Stimulated activated naive CD8-positive, alpha-beta T cell treated with anti-CD3 and anti-CD28 coated beads, Interleukin-15, Interleukin-2, amounts not matched to agents 100 U/mL and 50 U/mL, for 24 hours (primary cell): ENCODE results near the gene MAG.
A peak's percentile ranks its signal among the peaks of the same experiment; 100 is the strongest.

Source experiments
- ATAC-seq: fragments of 150-1000 bp; cut with Tn5 transposase; one replicate; pipeline ENCODE4 v1.10.0; 2021
- DNase-seq: peaks from one replicate; pipeline ENCODE4 v3.0.0; 2021

MAG gene

DNA sequence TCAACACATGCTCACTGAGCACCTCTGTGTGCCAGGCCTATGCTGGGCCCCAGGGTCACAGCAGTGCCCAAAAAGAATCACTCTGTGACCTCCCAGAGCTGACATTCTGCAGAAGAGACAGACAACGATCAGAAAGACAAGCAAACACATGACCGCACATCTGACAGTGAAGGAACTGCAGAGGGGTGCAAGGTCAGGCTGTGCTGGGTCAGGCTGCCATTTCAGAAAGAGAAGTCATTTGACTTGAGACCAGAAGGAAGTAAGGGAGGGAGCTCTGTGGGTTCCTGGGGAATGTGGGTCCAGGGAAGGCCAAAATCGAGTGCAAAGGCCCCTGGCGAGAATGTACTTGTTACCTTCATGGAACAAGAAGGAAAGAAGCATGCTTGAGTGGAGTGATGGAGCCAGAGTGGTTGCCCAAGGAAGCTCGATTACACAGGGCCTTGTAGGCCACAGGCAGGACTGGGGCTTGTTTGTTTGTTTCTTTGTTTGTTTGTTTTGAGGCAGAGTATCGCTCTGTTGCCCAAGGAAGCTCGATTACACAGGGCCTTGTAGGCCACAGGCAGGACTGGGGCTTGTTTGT lies 25.6 kb downstream of the MAG start:
- DNase-seq: no peak
- ATAC-seq: no peak

DNA sequence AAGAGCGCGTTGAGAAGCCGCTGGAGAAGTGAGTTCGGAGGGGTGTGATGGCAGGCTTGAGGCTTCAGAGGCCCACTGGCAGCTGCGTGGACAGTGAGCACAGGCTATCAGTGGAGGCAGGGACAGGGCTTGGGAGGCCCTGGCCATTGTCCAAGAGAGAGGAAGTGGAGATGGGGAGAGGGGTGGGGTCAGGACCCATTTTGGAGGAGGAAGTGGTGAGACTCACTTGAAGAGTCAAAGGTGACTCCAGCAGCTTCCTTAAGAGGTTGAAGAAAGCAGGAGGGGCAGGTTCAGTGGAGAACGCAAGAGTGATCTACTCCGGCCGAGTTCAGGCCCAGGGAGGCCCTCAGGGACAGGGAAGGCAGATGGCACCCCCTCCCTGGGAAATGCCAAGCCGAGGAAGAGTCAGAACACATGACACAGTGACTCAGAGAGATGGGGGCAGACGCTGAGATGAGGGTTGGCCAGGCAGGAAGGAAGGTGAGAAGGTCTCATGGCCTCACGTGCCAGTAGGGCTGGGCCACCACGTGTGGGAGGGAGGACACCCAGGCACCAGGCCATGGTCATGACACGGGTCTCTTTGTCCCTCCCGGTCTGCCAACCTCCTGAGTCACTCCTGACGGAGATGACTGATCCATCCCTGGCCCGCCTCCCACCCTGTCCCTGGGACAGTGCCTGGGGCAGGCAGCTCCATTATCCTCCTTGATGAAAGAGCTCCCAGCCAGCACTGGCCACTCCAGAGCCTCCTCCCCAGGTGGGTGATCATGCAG lies 26.9 kb downstream of the MAG start:
- DNase-seq (peak; percentile 33), ATAC-seq (peak; percentile 61)

DNA sequence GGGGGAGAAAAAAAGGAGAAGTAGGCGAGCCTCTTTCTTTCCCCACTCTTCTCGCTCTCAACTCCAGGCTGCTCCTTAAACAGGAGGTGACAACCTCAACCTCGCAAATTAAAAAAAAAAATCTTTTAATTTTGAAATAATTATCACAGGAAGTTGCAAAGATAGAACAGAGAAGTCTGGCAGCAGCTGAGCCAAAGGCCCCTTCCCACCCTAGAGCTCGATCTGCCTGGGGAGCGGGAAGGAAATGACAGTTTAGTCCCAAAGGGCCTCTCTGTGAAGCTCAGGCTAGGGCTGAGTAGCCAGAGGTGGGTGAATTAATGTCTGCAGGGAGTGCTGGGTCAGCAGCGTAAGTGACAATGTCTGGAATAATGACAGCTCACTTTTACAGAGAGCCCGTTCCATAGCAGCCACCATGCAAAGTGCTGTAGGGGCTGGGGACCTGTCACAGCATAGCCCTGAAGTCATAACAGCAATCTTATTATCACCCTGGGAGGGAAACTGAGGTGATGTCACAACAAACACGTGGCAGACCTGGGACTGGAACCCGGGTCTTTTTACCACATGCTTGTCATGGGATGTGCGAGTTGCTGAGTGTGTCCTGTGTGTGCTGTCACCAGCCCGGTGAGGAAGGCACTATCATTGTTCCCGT lies 28.2 kb downstream of the MAG start:
- ATAC-seq (peak; percentile 24), DNase-seq (no peak)

DNA sequence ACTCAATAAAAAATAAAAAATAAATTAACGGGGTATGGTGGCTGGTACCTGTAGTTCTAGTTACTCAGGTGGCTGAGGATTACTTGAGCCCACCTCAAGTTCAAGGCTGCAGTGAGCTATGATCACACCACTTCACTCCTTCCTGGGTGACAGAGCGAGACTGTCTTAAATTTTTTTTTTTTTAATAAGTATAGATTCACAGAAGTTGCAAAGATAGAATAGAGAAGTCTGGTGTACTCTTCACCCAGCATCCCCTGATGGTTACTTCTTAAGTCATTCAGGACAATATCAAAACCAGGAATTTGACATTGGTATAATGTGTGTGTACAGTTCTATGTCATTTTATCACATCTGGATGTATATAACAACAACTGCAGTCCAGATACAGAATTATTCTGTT lies 29.3 kb downstream of the MAG start:
- no peak for ATAC-seq
- no peak for DNase-seq

DNA sequence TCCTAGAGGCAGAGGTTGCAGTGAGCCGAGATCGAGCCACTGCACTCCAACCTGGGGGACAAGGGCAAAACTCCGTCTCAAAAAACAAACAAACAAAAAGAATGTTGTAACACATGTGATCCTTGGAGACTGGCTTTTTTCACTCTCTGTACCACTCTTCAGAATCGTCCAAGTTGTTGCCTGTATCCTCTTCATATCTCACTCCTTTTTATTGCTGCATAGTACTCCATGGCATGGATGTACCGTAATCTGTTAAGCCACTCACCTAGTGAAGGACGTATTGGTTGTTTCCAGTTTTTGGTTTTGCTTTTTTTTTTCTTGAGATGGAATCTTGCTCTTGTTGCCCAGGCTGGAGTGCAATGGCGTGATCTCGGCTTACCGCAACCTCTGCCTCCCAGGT lies 30.1 kb downstream of the MAG start:
- no peak for ATAC-seq
- DNase-seq: no peak

DNA sequence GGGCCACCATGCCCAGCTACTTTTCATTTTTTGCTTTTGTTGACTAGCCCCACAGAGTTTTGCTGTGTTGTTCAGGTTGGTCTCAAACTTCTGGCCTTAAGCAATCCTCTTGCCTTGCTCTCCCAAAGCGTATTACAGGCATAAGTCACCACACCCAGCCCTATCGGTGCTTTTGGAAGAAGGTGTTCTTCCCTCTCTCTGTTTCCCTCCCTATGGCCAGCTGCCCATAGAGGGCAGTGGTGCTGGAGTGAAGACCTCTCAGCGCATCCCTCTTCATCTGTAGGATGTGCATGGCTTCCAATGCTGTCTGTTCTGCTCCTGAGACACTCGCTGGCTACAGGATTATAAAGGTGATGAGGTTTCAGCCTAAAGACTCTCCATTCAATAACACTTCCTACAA lies 35.7 kb downstream of the MAG start:
- DNase-seq (no peak), ATAC-seq (no peak)

DNA sequence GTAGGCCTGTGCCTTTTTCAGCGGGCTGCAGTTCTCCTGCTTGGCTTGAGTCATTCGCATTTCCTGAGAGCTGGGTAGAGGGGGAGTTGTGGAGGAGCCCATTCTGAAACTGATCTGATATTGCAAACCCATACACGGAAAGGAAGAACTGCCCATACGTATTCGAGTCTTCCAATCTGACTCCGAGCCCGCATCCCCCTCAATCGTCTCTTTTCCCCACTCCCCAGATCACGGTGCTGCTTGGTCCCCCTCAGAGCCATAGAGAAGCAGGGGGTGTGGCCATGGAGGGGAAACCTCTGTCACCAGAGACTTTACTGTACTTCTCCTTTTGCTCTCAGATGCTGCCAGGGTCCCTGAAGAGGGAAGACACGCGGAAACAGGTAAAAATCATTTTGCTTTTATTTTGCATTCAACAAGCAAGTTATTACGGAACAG lies 36.9 kb downstream of the MAG start, which contains the start of gene CD22:
TSS of gene CD22 (plus strand) at position 337 of the 435 bp plus-strand sequence. CDS start 2,854 bp downstream, outside the sequence.
- peak; percentile 49 for ATAC-seq

DNA sequence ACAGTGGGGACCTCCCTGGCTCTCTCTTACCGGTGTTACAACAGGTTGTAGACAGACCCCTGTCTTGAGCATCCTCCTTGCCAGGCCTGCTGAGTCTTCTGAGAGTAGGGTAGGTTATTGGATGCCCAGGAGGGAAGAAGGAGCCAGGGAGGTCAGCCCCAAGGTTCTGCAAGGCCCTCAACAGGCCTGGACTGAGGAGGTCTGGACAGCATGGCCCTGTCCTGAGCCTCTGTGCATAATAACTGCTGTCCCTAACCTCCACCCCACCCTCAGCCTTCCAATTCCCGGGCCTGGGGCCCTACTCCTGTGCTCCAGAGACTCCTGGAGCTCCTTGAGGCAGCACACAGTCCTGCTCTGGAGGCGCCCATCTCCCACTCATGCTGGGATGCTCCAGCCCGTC lies 37.4 kb downstream of the MAG start:
- DNase-seq: no peak
- no peak for ATAC-seq

More for the DNA sequence above, 36.9 kb downstream of the MAG start, which contains the start of gene CD22:
- DNase-seq: no peak

DNA sequence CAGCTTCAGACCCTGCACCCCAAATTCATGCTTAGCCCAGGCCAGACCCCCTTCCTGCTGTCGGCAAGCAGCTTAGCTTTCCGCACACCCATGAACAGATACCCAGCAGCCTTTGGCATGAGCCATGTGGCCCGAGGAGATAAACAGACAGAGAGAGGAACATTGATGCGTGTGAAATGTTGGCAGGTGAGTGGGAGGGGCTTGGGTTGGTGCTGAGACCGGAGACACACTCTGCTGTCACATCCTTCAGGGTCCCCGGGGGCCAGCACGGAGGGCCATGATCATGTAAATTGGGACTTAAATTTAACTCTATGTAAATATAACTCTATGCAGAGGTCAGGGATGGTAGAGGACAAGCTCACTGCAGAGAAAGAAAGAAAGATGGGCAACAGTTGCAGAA lies 38.5 kb downstream of the MAG start:
- DNase-seq: no peak
- peak; percentile 13 for ATAC-seq

DNA sequence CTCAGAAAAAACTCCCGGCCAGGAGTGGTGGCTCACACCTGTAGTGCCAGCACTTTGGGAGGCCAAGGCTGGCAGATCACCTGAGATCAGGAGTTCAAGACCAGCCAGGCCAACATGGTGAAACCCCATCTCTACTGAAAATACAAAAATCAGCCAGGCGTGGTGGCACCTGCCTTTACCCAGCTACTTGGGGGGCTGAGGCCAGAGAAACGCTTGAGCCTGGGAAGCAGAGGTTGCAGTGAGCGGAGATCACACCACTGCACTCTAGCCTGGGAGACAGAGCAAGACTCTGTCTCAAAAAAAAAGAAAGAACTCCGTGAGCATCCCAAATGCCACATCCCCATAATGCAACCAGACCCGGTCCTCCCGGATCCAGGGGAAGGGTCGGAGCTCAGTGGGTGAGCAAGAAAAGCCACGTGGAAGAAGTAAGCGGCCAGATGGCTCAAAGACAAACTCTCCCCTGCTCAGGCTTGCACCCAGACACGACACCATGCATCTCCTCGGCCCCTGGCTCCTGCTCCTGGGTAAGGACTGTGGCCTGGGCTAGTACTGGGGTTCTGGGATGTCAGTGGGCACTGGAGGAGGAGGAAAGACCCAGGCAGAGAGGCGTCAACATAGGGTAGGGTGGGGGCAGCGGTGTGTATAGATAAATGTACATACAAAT lies 39.7 kb downstream of the MAG start:
- ATAC-seq: no peak

DNA sequence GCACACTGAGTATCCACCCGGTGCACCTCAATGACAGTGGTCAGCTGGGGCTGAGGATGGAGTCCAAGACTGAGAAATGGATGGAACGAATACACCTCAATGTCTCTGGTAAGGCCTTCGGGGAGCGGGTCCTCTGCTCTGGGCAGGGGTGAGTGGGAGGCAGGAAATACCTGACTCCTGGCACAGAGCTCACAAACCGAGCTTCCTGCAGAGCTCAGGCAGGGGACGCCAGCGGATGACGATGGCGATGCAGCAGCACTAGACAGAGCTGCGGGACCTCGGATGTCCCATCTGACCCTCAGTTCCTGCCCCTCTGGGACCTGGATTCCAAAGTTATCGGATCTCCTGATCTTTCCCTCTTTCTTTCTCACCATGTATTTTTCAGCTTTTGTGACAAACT lies 40.9 kb downstream of the MAG start:
- ATAC-seq (peak; percentile 70), DNase-seq (peak; percentile 53)

More for the DNA sequence above, 39.7 kb downstream of the MAG start:
- DNase-seq: no peak

DNA sequence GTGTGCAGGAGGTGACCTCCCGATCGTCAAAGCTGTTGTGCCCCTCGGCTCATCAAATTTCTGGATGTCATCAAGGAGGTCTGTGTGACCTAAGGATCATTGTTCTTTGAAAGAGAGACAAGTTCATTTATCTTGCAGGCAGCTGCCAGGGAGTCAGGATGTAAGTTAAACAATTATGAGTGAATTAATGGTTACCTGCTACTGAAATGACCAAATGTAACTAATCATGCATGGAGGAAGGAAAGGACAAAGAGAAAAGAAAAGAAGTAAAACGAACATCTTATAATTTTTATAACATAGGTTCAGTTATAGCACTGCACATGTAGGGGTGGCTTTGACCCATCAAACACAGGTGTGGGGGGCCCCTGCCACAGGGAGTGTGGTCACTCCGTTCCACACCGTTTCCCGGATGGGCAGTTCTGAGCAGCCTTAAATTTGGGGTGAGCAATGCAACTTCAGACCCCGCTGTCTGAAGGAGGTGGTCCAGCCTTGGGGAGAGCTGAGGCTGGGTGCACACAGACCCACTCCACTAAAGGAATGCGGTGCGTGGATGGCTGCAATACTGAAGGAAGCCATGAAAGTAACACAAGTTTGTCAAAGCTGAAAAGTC lies 42.3 kb downstream of the MAG start:
- DNase-seq: no peak

DNA sequence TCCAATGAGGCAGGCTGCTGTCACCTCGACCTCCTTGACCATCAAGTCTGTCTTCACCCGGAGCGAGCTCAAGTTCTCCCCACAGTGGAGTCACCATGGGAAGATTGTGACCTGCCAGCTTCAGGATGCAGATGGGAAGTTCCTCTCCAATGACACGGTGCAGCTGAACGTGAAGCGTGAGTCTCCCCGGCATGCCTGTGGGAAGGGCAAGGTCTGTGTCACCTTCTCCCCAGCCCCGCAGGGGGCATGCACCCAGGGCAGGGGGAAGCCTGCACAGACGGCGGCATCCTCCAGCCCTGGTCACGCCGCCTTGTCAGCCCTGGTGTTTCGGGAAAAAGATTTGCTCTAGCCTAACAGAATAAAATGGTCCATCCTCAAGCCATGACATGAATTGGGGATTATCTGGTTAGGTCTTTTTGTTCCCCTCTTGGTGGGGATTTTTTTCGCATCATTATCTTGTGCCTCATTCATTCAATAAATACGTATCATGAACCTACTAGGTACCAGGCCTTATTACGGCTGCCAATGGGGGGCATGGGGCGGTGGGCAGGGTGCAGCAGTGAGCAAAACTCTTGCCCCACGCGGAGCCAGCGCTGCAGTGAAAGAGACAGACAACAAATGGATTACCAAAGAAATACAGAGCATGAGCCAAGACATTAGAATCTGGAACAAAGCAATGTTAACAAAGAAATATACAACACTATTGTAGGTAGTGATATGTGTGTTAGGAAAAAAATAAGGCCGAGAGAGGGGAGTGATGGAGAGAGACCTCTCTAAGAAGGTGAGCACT lies 44.4 kb downstream of the MAG start:
- ATAC-seq: no peak
- no peak for DNase-seq

More for the DNA sequence above, 42.3 kb downstream of the MAG start:
- ATAC-seq: no peak

DNA sequence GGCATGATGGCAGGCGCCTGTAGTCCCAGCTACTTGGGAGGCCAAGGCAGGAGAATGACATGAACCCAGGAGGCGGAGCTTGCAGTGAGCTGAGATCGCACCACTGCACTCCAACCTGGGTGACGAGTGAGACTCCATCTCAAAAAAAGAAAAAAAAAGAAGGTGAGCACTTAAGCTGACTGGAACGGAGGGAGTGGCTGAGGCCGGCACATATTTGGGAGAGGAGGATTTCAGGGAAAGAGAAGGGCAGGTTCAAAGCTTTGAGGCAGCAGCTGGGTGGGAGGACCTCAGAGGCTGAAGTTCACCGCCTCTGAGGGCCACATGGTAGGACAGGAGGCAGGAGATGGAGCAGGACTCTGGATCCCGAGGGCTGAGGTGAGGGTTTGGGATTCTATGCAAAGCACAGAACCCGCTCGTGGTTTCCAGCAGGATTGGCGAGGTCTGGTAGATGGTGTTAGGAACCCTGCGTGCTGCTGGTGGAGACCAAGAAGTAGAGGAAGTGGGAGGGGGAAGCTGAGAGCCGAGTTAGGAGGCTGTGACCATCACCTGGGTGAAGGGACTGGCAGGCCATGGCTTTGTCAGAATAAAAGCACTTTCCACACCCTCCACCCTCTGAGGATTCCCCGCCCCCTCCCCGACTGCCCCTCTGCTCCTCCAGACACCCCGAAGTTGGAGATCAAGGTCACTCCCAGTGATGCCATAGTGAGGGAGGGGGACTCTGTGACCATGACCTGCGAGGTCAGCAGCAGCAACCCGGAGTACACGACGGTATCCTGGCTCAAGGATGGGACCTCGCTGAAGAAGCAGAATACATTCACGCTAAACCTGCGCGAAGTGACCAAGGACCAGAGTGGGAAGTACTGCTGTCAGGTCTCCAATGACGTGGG lies 45.4 kb downstream of the MAG start:
- ATAC-seq: no peak
- no peak for DNase-seq

DNA sequence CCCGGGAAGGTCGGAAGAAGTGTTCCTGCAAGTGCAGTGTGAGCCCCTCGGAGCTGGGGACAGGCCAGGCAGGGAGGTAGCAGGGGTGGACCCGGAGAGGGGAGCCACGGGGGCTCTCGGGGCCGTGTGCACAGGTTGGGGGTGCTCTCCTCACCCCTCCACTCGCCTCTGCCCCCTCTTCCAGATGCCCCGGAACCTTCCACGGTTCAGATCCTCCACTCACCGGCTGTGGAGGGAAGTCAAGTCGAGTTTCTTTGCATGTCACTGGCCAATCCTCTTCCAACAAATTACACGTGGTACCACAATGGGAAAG lies 46.0 kb downstream of the MAG start:
- DNase-seq (no peak), ATAC-seq (no peak)

DNA sequence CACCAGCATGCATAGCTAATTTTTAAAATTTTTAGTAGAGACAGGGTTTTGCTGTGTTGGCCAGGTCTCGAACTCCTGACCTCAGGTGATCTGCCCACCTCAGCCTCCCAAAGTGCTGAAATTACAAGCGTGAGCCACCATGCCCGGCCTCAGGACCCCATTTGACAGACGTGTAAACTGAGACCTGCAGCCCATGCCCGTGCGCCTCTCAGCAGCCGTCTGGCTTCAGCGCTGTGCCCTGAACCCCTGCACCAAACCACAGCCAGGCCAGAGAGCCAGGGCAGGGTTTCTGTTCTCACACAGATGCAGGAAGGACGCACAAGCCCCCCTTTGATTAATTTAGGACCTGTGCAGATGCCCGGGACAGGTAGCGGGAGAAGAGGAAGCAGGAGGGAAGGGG lies 48.5 kb downstream of the MAG start:
- DNase-seq (no peak), ATAC-seq (no peak)

DNA sequence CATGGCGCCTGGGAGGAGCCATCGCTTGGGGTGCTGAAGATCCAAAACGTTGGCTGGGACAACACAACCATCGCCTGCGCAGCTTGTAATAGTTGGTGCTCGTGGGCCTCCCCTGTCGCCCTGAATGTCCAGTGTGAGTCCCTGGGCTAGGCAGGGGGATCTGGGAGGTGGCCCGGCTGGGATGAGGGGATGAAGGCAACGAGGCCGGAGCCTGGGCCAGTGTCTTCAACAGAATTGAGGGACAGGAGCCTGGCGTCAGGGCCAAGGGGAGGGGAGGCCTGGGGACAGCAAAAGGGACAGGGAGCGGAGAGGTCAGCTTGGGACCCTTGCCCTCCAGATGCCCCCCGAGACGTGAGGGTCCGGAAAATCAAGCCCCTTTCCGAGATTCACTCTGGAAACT lies 49.0 kb downstream of the MAG start:
- ATAC-seq (no peak), DNase-seq (no peak)

DNA sequence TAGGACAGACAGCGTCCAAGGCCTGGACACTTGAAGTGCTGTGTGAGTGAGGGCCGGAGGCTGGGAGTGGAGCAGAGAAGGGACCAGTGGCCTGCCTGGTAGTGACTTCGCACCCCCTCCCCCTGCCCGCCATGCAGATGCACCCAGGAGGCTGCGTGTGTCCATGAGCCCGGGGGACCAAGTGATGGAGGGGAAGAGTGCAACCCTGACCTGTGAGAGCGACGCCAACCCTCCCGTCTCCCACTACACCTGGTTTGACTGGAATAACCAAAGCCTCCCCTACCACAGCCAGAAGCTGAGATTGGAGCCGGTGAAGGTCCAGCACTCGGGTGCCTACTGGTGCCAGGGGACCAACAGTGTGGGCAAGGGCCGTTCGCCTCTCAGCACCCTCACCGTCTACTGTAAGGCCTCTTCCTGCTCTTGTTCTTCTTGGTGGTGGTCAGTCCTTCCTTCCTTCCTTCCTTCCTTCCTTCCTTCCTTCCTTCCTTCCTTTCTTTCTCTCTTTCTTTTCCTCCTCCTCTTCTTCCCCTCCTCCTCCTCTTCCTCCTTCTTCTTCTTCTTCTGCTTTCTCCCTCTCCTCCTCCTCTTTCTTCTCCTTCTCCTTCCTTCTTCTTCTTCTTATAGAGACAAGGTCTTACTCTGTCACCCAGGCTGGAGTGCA lies 49.7 kb downstream of the MAG start:
- no peak for ATAC-seq

DNA sequence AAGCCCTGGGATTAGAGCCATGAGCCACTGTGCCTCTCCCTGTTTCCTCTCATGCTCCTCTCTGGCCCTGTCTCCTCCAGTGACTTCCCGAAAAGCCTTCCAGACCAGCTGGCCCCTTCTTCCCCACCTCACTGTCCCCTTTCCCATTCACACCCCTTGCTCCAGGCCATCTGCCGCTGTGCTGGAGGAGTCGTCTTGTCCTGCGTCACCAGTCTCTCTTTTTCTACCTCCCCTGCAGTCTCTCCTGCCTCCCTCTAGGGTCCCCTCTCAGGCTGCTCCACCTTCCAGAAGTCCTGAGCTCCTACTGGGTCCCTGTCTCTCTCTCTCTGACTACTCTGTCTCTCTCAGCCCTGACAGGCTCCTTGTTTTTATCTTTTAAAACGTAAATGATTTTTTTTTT lies 50.5 kb downstream of the MAG start:
- DNase-seq: no peak
- no peak for ATAC-seq

More for the DNA sequence above, 49.7 kb downstream of the MAG start:
- DNase-seq: no peak

DNA sequence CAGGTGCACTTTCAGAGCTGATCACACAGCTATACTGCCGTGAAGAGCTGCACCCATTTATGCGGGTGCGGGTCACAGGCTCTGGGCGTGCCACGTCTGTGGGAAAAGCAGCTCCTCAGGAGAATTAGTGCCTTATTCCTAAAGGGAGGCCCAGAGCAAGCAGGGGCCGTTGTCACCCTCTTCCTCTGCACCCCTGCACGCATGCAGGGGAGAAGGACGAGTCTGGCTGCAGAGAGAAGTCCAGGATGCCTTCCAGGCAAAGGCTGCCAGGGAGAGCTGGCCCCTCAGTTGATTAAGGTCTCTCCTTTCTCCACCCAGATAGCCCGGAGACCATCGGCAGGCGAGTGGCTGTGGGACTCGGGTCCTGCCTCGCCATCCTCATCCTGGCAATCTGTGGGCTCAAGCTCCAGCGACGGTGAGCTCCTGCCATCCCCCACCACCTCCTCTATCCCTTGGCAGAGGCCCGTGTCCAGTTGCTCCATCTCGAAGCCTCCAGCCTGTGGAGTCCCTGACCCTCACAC lies 52.6 kb downstream of the MAG start:
- ATAC-seq (no peak), DNase-seq (peak; percentile 3)
